Adrenal gland (tissue), 12 donors: Measurements from ENCODE around the gene NCK2. TPM values are rescaled to one million over a fixed set of nuclear protein-coding genes. Genes with fewer than 3 reads are reported as not detected.

ENCODE experiments used
- DNase-seq, 7 donors: peaks; one replicate each; pipeline ENCODE4 v3.0.0-alpha.2; 2019 to 2020
- H3K27ac ChIP-seq, 5 donors: fragments of 200-600 bp; sonication (generic) in 4 of 5; 1 replicate in 3 of 5; 2 replicates in 2 of 5; pipeline versions ENCODE4 v1.5.1 to v1.8.0; 2016 to 2020; ENCODE audit warnings: mild to moderate bottlenecking in 1 of 5
- H3K27me3 ChIP-seq: fragments of 200-600 bp; 2 replicates; pipeline ENCODE4 v1.8.0; 2021
- H3K36me3 ChIP-seq, 2 donors: fragments of 200-600 bp; replicated peaks in 1 of 2; 1 replicate in 1 of 2; 2 replicates in 1 of 2; pipeline versions ENCODE4 v1.5.1 to v1.8.0; 2018 to 2022
- H3K4me1 ChIP-seq, 2 donors: fragments of 200-600 bp; replicated peaks in 1 of 2; 1 replicate in 1 of 2; 2 replicates in 1 of 2; pipeline versions ENCODE4 v1.5.1 to v1.8.0; 2018 to 2021
- H3K4me3 ChIP-seq, 4 donors: fragments of 200-600 bp; sonication (generic) in 3 of 4; one replicate each; pipeline ENCODE4 v1.5.1; 2016 to 2018
- H3K9me3 ChIP-seq, 3 donors: fragments of 200-600 bp; sonication (generic) in 1 of 3; replicated peaks in 1 of 3; 1 replicate in 2 of 3; 2 replicates in 1 of 3; pipeline versions ENCODE4 v1.5.1 to v1.8.0; 2016 to 2021
- CTCF ChIP-seq, 6 experiments: fragments of 450-650 bp in 4 of 6; fragments of 200-600 bp in 2 of 6; sonication (generic) in 1 of 6; IDR thresholded peaks; 1 replicate in 5 of 6; 2 replicates in 1 of 6; pipeline versions ENCODE4 v1.5.1 to v1.8.0; 2016 to 2021; ENCODE audit warnings: antibody characterized with exemption in 6 of 6, mild to moderate bottlenecking in 2 of 6, moderate library complexity in 1 of 6
- POLR2A ChIP-seq, 2 donors: fragments of 450-650 bp; IDR thresholded peaks; one replicate each; pipeline ENCODE4 v1.6.1; 2017; ENCODE audit warnings: antibody characterized with exemption in 2 of 2, mild to moderate bottlenecking in 2 of 2, moderate library complexity in 1 of 2
- WGBS, 4 donors: extraction: QIAGEN DNeasy Blood & Tissue Kit in 2 of 4; methylation state at CpG; one replicate each; pipeline versions ENCODE4 v1.1.5 to v1.1.7; 2013 to 2017; 5-methylcytosine and 5-hydroxymethylcytosine counted together
- intact Hi-C, 2 donors: fragments of 100-400 bp; cut with DNase I; formaldehyde crosslinking; loops; one replicate each; pipeline versions ENCODE4 v1.14.1 to v1.15.0; 2022 to 2023
- polyA plus RNA-seq, 3 donors: library from polyadenylated mRNA; stranded (reverse); fragments of 200-250 nt in 2 of 3; fragments of 350-450 nt in 1 of 3; fragmentation: Illumina TruSeq in 1 of 3; extraction: RNeasy Lipid Tissue Mini Kit (QIAGEN cat#74804) in 1 of 3; gene quantifications; one replicate each; pipeline ENCODE4 v1.2.3, GENCODE V29; 2013 to 2014
- total RNA-seq, 9 donors: library from RNA; depleted of rRNA in 4 of 9; stranded (reverse); fragments of >200 nt in 4 of 9; fragments of 120-200 nt in 1 of 9; fragmentation: NEBNext Ultra II Directional in 1 of 9; extraction: Animal tissue kit (Norgen Biotek cat#: 25700) in 1 of 9; gene quantifications; one replicate each; pipeline versions ENCODE4 v1.1.0 to v1.2.4, GENCODE V29; 2013 to 2023
- donor health status: healthy with polysubstance abuse.
- donor health status: Bipolar disorder and iron deficiency.
- donor health status: DM: yes; HTN: yes; CAD: no.
- donor health status: DM: no; HTN: no; CAD: no.
- donor health status: DM: no; HTN: no; CAD: no.
- donor health status: DM: yes; HTN: yes; CAD: no.

NCK2 gene
- total and polyA plus RNA-seq, 12 donors, result 13.7 to 56.0 (median 37.3) TPM

- Histone ChIP-seq H3K27me3 (no peaks in the 10 kb centered on the region), H3K36me3 (no peaks in the 10 kb centered on the region), H3K9me3 (no peaks in the 10 kb centered on the region), H3K4me3 (no peak overlapping the region), H3K27ac (no peak overlapping the region), H3K4me1 (peaks cover 5 to 38% of the 10 kb centered on the region in 2 donors)
- WGBS, 4 donors, result 70 to 86% (median 75%) methylated on average over 5 of the region's 5 CpGs
- intact Hi-C loops, result no loop called here
- DNase-seq, result no peak
- no peak for TF ChIP-seq CTCF (IDR thresholded peaks at IDR 0.05)
- no peak for TF ChIP-seq POLR2A (IDR thresholded peaks at IDR 0.05)
Observed at GRCh38 chr2:105779394-105779793, 34.7 kb downstream of the NCK2 start.

GRCh38 chr2:105780606-105781005, 35.9 kb downstream of the NCK2 start:
- Histone ChIP-seq H3K4me1 (peaks cover 5 to 32% of the 10 kb centered on the region in 2 donors), H3K9me3 (no peaks in the 10 kb centered on the region), H3K36me3 (no peaks in the 10 kb centered on the region), H3K27ac (no peak overlapping the region), H3K4me3 (no peak overlapping the region), H3K27me3 (no peaks in the 10 kb centered on the region)
- TF ChIP-seq POLR2A (IDR thresholded peaks at IDR 0.05) (no peak), CTCF (IDR thresholded peaks at IDR 0.05) (no peak)
- intact Hi-C loops, result loop anchor here in 1 of 2 donors (10.0 kb wide), 1 partner anchor 94 kb away; no protein-coding TSS in a partner anchor
- no peak for DNase-seq
- 80 to 88% (median 85%) methylated on average over 5 of the region's 5 CpGs for WGBS, 4 donors

GRCh38 chr2:105781274-105781978, 36.7 kb downstream of the NCK2 start:
- WGBS, 4 donors, result 65 to 83% (median 78%) methylated on average over 10 of the region's 10 CpGs
- no peaks in the 10 kb centered on the region for H3K9me3 ChIP-seq
- TF ChIP-seq POLR2A (IDR thresholded peaks at IDR 0.05) (no peak), CTCF (IDR thresholded peaks at IDR 0.05) (no peak)
- no peak overlapping the region for H3K4me3 ChIP-seq
- intact Hi-C loops, result loop anchor here in 1 of 2 donors (10.0 kb wide), 1 partner anchor 93 kb away; no protein-coding TSS in a partner anchor
- H3K27me3 ChIP-seq, result no peaks in the 10 kb centered on the region
- no peaks in the 10 kb centered on the region for H3K36me3 ChIP-seq
- peak overlapping the region in 1 of 5 donors; percentile 6 for H3K27ac ChIP-seq
- H3K4me1 ChIP-seq, result peaks cover 5 to 23% of the 10 kb centered on the region in 2 donors
- DNase-seq, result peak in 3 of 7 donors; percentile 28 to 50 (median 47)

GRCh38 chr2:105782123-105782522, 37.4 kb downstream of the NCK2 start:
- Histone ChIP-seq H3K4me1 (peaks cover 5 to 17% of the 10 kb centered on the region in 2 donors), H3K27ac (no peak overlapping the region), H3K36me3 (no peaks in the 10 kb centered on the region), H3K4me3 (no peak overlapping the region), H3K9me3 (no peaks in the 10 kb centered on the region), H3K27me3 (no peaks in the 10 kb centered on the region)
- WGBS, 4 donors, result 89 to 95% (median 90%) methylated on average over 6 of the region's 6 CpGs
- intact Hi-C loops, result loop anchor here in 1 of 2 donors (10.0 kb wide), 1 partner anchor 93 kb away; no protein-coding TSS in a partner anchor
- TF ChIP-seq POLR2A (IDR thresholded peaks at IDR 0.05), result no peak
- TF ChIP-seq CTCF (IDR thresholded peaks at IDR 0.05), result no peak
- no peak for DNase-seq
